ENCODE results near the gene GSPT1.
"Not testable (repeated sequence)": the region's sequence is repeated elsewhere in the genome, so short reads cannot be mapped to it uniquely, and the experiment has no call there.

Gene GSPT1

DNA sequence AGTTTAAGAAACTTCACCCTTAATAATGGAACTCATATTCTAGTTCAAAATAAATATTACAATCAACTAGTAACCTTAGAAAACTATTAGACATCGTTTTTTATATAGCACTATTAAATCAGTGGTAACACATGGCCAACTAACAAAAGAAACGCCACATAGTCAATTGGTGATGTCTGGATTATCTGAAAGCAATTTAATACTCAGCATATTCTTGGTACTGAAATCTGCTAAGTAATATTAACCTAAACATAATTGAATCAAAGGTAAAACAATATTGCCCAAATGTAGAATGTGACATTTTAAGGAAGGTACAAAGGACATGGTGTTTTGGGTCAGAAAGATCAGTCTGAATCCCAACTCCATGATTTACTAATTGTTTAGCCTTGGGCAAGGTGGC is 53.3 kb downstream of the GSPT1 start:
- no peak for DNase-seq (ENCODE audit: low read depth in 4 of 4, low spot score in 1 of 4)

DNA sequence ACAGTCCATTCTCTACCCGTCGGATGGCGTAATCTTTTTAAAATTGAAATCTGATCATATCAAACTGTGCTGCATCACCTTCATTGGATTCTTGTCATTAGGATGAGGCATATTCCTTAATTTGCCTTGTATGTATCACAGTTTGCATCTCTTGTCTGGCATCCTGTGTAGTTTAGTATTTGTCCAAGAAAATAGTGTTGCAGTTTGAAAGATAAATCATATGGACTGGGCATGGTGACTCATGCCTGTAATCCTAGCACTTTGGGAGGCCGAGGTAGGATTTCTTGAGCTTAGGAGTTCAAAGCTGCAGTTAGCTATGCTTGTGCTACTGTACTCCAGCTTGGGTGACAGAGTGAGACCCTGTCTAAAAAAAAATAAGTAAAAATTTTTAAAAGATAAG is 58.6 kb downstream of the GSPT1 start:
- no peak for DNase-seq (ENCODE audit: low read depth in 4 of 4, low spot score in 1 of 4)

DNA sequence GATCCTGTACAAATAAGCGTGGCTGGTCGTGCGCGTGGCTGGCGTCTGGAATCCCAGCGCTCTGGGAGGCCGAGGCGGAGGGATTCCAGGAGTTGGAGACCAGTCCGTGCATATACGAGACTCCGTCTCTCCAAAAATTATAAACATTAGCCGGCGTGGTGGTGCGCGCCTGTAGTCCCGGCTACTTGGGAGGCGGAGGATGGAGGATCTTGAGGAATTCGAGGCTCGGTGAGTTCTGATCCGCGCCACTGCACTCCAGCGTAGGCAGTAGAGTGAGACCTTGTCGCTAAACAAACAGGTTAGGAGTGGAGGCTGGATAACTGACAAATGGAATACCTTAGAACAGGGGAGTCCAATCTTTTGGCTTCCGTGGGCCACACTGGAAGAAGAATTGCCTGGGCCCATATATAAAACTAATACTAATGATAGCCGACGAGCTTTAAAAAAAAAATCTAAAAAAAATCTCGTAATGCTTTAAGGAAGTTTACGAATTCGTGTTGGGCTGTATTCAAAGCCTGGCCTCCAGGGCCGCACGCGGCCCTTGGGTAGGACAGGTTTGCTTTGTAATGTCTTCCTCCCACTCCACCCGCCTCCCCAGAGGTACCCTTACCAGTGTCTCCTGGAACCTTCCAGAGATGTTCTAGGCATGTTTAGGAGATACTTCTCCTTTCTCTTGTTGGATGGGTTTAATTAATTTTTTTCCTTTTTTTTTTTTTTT is 63.5 kb downstream of the GSPT1 start:
- DNase-seq (ENCODE audit: low read depth in 4 of 4, low spot score in 1 of 4) = no peak

DNA sequence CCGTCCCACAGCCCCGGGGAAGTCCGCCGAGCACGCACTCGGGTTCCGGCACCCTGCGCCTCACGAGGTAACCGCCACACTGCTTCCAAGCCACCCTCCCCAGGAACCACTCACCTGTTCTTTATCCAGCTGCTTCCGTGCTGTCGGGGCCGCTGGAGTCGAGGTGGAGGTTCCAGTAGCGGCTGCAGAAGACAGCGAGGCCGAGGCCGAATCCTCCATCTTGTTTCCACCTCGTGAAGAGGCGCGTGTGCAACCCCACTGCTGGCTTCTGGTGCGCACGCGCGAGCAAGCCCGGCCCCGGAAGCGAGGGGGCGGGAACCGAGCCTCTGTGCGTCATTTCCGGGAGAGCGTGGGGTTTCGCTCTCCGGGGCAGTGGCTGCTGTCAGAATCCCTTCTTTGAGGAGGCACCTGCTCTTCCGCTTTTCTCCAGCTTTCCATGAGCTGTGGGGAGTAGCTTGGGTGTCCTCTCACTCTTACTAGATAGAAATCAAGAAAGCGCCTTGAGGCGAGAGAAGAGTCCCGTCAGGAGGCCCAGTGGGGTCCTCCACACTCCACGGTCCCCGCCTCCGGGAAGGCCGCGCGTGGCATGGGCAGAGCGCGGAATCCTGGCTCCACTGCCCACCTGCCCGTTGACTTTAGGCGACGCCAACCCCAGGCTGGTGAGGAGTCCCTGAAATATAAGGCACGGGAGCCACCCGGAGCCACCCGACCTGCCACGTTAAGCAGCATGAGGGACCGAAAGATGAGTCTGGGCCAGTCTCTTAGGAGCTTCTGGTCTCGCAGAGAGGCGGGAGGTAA is 64.3 kb downstream of the GSPT1 start, which contains the start of gene RSL1D1:
Gene RSL1D1, minus strand, starts transcription at position 249 of the 798 bp plus-strand sequence. Its CDS starts 30 bp downstream, at position 219.
- DNase-seq (ENCODE audit: low read depth in 4 of 4, low spot score in 1 of 4) = peak; percentile 82 to 86 (median 84)

DNA sequence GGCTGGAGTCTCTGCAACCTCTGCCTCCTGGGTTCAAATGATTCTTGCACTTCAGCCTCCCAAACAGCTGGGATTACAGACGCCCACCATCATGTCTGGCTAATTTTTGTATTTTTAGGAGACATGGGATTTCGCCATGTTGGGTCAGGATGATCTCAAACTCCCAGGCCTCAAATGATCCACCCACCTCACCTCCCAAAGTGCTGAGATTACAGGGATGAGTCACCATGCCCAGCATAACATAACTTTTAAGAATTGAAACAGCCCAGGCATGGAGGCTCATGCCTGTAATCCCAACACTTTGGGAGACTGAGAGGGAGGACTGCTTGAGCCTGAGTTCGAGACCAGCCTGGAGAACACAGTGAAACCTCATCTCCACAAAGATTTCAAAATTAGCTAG is 66.9 kb downstream of the GSPT1 start:
- no peak for DNase-seq (ENCODE audit: low read depth in 4 of 4, low spot score in 1 of 4)

DNA sequence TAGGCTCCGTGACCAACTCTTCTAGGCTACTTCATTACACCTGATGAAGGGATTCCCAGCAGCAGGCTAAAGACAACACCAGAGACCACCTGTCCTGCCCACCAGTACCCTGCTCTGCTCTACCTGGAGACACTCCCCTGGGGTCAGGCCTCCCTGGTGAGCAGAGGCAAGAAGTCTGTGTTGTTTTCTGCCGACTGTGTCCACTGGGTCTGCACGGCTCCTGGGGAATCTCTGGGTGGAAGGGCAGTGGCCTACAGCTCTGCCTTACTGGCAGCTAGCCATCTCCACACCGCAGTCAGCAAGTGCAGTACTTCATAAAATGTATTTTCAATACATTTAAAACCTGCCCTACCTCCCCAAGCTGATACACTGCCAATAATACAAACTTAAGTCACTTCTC is 71.3 kb downstream of the GSPT1 start:
- no peak for DNase-seq (ENCODE audit: low read depth in 4 of 4, low spot score in 1 of 4)

DNA sequence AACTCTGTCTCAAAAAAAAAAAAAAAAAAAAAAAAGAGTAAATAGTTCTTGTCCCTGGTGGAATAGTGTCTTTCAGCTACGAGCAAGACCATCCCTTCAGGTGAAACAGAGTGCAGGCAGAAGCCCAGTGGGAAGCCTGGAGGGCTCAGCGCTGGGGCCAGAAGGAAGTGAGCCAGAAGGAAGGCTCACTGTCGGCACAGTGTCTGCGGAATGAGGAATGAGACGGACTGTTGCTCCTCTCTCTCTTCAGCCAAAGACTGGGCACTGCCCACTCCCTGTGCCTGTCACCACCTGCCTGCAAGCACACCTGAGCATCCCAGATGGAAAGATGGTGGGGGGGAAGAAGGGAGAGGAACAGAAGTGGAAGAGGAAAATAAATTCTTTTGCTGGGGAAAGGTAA is 71.9 kb downstream of the GSPT1 start:
- no peak for DNase-seq (ENCODE audit: low read depth in 4 of 4, low spot score in 1 of 4)

DNA sequence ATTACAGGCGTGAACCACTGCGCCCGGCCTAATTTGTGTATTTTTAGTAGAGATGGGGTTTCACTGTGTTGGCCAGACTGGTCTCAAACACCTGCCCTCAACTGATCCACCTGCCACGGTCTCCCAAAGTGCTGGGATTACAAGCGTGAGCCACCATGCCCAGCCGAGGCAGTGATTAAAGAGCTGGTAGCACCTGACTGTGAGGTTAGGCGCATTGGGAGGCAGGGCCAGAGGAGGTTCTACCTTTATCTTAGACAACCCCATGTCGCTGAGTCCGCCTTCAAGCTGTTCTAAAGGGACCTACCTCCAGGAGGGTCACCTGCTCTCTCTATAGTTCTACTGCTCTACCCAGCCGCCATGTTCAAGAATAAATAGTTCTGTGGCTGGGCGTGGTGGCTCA is 72.5 kb downstream of the GSPT1 start:
- no peak for DNase-seq (ENCODE audit: low read depth in 4 of 4, low spot score in 1 of 4)

DNA sequence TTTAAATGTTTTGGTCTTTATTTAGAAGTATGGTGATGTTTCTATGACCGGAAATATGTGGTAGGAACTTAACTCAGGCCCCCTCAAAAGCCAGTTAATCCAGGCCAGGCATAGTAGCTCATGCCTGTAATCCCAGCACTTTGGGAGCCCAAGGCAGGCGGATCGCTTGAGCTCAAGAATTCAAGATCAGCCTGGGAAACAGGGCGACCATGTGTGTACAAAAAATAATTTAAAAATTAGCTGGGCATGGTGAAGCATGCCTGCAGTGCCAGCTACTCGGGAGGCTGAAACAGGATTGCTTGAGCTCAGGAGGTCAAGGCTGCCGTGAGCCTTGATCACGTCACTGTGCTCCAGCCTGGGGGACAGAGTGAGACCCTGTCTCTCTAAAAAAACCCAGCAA is 74.7 kb downstream of the GSPT1 start:
- no peak for DNase-seq (ENCODE audit: low read depth in 4 of 4, low spot score in 1 of 4)

DNA sequence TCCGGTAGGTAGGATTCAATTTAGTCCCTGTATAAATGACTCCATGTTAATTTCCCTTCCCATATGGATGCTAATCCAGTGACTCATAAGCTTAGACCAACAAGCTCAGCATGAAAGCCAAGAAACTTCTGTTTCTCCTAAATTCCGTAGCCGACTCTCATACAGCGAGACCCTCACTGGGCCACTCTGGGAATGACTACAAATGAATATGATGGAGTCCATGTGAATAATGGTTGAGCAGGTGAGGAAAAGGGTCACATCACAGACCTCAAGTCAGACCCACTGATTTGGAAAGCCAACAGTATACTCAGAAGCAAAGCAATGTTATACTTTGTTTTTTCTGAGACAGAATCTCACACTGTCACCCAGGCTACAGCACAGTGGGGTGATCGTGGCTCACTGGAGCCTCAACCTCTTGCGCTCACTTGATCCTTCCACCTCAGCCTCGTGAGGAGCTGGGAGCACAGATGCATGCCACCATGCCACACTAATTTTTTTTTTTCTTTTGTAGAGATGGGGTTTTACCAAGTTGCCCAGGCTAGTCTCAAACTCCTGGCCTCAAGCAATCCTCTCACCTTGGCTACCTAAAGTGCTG is 79.0 kb downstream of the GSPT1 start:
- DNase-seq (ENCODE audit: low read depth in 4 of 4, low spot score in 1 of 4) = no peak

DNA sequence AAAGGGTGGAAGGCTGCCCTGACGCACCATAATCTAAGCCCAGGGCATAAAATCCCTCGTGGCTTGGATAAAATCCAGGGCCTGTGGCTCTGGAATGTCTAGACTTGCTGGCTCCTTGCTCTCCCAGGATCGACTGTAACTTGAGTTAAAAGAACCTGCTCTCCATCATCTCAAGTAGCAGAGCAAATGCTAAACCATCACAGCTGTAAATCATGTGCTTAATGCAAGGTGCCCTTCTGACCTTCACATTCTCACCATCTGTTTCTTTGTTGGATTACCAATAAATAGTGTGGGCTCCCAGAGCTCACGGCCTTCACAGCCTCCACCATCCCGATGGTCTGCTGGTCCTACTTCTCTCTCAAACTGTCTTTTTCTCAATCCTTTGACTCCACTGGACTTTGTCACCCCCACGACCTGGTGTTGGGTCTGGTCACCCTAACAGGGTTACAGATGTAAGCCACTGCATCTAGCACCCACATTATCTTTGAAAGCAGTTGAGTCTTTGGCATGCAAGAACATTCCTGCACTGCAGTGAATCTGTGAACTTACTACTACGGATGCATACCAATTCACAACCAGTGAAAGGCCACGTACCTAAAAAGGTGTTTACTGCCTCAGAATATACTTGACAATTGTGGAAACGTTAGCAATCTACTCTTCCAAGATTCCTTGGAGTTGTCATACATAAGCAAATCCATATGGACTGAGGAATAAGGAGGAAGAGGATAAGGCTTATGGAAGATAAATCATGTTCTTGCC is 79.7 kb downstream of the GSPT1 start:
- DNase-seq (ENCODE audit: low read depth in 4 of 4, low spot score in 1 of 4) = no peak

DNA sequence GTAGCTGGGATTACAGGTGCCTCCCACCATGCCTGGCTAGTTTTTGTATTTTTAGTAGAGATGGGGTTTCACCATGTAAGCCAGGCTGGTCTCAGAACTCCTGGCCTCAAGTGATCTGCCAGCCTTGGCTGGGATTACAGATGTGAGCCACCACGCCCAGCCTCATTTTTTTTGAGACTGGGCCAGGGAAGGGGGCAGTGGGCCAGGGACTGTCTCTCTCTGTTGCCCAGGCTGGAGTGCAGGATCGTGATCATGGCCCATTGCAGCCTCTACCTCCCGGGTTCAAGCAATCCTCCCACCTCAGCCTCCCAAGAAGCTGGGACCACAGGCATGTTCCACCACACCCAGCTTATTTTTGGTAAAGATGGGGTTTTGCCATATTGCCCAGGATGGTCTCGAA is 80.4 kb downstream of the GSPT1 start:
- DNase-seq (ENCODE audit: low read depth in 4 of 4, low spot score in 1 of 4) = no peak

DNA sequence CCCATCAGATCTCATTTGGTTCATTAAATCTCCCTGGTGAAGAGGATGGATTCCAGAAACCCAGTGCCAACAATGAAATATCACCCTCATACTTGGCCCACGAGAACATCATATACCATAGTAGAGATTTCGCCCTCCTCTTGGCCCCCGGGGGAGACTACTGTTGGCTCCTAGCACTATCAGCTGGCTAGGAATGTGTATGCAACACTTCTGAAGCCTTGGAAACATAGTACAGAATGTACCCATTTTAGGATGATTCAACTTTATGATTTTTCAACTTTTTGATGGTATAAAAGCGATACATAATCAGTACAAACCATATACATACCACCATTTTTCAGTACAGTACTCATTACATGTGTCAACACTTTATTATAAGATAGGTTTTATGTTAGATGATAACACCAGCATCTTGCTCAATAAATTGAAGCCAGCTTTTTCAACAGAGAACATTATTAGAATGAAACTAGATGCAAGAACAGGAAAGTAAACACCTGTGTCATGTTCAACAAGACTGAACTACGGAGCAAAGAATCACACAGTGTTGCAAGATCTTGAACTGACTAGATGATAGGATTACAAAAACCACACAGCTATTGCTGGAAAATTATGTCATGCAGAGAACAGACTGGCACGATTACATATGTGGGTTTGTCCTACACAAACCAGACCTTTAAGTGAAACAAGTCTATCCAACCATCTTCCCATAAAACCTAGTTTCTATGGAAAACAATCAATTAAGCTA is 81.6 kb downstream of the GSPT1 start:
- no peak for DNase-seq (ENCODE audit: low read depth in 4 of 4, low spot score in 1 of 4)

DNA sequence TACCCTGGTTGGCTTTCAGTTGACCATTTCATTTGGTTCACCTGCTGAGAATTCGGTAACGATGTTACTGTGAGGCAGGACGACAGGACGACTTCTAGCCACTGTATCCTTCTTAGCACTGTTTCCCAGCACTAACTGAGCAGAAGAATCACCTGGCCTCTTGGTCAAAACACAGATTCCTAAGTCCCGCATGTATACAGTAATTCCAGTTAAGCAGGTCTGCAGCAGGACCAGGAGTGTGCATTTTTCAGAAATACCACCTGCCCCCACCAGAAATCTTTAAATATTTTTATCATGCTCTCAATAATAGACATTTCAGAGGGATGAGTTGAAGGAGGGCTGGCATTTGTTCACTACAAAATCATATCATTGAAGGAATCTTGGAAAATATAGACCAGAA is 87.1 kb downstream of the GSPT1 start:
- no peak for DNase-seq (ENCODE audit: low read depth in 4 of 4, low spot score in 1 of 4)

DNA sequence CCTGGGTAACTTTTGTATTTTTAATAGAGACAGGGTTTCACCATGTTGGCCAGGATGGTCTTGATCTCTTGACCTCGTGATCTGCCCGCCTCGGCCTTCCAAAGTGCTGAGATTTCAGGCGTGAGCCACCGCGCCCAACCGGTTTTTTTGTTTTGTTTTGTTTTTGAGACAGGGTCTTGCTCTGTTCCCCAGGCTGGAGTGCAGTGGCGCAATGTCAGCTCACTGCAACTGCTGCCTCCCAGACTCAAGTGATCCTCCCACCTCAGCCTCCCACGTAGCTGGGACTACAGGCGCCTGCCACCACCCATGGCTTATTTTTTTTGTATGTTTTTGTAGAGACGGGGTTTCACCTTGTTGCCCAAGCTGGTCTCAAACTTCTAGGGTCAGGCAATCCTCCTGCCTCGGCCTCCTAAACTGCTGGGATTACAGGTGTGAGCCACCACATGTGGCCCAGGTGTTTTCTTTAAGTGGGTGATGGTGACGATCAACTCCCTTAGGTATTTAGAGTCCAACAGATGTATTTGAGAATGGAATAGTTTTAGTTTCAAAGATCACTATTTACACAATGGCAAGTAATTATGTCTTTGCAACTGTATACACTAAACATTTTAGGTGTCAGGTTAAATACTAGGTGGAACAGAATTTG is 90.1 kb downstream of the GSPT1 start:
- not testable (repeated sequence) for DNase-seq (ENCODE audit: low read depth in 4 of 4, low spot score in 1 of 4)

DNA sequence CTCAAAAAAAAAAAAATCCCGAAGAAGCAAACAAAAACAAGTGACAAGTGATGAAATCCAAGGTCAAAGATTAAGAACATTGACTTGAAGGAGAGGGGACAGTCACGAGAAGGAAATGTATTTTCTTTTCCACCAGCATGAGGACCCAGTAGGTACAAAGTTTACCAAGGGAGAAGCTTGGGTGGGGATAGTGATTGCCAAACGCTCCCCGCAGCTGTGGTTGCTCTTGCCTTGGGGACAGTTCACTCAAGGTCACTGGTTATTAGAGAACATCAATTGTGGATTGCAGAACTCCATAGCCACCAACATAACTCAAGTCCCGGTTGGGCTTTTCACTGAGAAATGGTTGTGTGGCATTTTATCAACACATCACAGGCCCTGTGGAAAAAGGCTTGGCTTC is 91.4 kb downstream of the GSPT1 start:
- DNase-seq (ENCODE audit: low read depth in 4 of 4, low spot score in 1 of 4) = no peak

DNA sequence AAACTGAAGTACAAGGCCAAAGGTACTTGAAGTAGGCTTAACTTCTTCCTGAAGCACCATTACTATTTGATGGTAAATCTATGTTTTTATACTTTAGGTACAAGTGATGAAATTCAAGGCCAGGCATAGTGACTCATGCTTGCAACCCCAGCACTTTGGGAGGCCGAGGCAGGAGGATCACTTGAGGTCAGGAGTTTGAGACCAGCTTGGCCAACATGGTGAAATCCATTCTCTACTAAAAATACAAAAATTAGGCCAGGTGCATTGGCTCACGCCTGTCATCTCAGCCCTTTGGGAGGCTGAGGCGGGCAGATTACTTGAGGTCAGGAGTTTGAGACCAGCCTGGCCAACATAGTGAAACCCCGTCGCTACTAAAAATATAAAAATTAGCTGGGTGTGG is 92.1 kb downstream of the GSPT1 start:
- DNase-seq (ENCODE audit: low read depth in 4 of 4, low spot score in 1 of 4) = not testable (repeated sequence)

DNA sequence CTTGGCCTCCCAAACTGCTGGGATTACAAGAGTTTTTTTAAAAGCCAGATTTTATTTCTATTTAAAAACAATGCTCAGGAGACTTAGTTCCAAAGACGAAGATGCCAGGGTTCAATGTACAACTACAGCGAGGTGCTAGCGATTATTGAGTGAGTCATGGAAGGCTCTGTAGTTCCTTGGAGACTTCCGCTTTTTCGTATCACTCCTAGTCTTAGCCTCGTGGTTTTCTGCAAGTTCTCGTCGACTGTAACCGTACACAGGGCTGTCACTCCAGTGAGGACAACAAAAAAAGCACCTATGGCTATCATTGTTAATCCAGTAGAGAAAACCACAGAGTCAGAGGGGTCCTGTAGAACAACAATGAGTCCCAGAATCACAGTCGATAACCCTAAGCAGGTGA is 96.0 kb downstream of the GSPT1 start:
- DNase-seq (ENCODE audit: low read depth in 4 of 4, low spot score in 1 of 4) = no peak

DNA sequence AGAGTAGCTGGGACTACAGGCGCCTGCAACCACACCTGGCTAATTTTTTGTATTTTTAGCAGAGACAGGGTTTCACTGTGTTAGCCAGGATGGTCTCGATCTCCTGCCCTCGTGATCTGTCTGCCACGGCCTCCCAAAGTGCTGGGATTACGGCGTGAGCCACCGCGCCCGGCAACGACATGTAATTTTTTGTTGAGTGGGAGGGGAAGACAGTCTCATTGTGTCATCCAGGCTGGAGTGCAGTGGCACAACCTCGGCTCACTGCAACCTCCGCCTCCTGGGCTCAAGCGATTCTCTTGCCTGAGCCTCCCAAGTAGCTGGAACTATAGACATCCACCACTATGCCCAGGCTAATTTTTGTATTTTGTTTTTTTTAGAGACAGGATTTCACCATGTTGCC is 96.8 kb downstream of the GSPT1 start:
- DNase-seq (ENCODE audit: low read depth in 4 of 4, low spot score in 1 of 4) = not testable (repeated sequence)

Measured in stimulated activated CD4-positive, alpha-beta T cell treated with anti-CD3 and anti-CD28 coated beads, Interleukin-1b, Interleukin-23, amount 100 ng/mL, for 24 hours (primary cell).